Gastrocnemius medialis (tissue), 4 donors: ENCODE data around the gene VAMP4.

Experiments used
- CTCF ChIP-seq, 5 experiments: fragments of 450-650 bp in 3 of 5; fragments of 200-600 bp in 2 of 5; sonication (generic) in 2 of 5; IDR thresholded peaks in 4 of 5; conservative IDR thresholded peaks in 1 of 5; 1 replicate in 4 of 5; 2 replicates in 1 of 5; pipeline ENCODE4 v1.5.1; 2016 to 2019; ENCODE audit warnings: antibody characterized with exemption in 5 of 5, mild to moderate bottlenecking in 3 of 5, moderate library complexity in 3 of 5
- POLR2A ChIP-seq, 2 donors: fragments of 450-650 bp; IDR thresholded peaks; one replicate each; pipeline ENCODE4 v1.6.1; 2017; ENCODE audit warnings: antibody characterized with exemption in 2 of 2, mild to moderate bottlenecking in 2 of 2, moderate library complexity in 2 of 2

- TF ChIP-seq CTCF (IDR thresholded peaks at IDR 0.05 in 4 of 5, conservative IDR thresholded peaks at IDR 0.05 in 1 of 5) (no peak), POLR2A (IDR thresholded peaks at IDR 0.05) (no peak)
Measured at GRCh38 chr1:171787686-171788480, 46.0 kb upstream of the VAMP4 start.
